Measurements from ENCODE around the gene PDE4C. TPM values are rescaled to one million over a fixed set of nuclear protein-coding genes. Genes with fewer than 3 reads are reported as not detected.

Gene PDE4C
- total and polyA plus RNA-seq, 9 of the 15 experiments (the other 6 are each of a cell fraction or from before 2014, with no cell fraction given) = 0.04 to 0.91 (median 0.20) TPM; not detected in 1

DNA sequence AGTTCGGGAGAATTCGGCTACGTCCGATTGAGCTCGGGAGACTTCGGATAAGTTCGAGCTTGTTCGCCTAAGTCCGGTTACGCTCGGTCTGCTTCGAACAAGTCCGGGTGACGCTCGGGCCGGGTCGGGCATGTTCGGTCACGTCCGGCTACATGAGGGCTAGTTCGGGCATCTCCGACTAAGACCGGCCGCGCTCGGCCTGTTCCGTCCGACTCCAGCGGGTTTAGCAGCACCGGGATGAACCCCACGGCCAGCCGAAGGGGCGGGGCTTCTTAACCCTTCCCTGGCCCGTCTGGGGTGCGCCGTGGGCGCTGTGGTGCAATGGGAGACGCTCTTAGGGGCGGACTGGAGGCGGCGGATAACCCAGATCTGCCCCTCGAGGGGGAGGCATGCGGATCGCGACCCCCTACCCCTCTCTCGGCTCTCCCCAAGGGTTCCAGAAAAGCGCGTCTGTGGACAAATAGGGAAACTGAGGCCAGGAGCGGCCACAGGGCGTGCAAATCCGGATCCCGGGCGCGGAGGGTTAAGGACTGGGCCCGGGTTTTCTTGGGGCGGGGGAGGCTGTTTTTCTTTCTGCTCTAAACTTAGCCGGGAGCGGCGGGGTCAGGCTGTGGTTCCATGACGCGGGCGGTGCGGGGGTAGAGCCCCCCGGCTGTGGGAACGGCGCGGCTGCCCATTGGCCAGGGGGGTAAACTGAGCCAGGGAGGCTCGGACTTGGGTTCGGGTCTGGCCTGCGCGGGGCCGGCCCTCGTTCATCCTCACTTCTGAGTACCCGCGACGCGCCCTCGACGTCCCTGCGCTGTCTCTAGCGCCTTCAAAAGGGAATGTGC is 1.5 kb downstream of the PDE4C start (continued):
- TF ChIP-seq ATF4 (CRISPR knock-in tag; IDR thresholded peaks at IDR 0.05) (no peak), NR1H2 (CRISPR knock-in tag; IDR thresholded peaks at IDR 0.05) (peak; percentile 79; the same call in 1 of the 2 replicates), MTA3 (IDR thresholded peaks at IDR 0.05; ENCODE audit: borderline replicate concordance) (0 out of 2 replicates have a peak, but pooled peaks have one; percentile 11), NCOA2 (IDR thresholded peaks at IDR 0.05; ENCODE audit: partially characterized antibody in 2 of 2) (no peak), RBFOX2 (IDR thresholded peaks at IDR 0.05; ENCODE audit: low read depth, low read length) (no peak; the same call in 1 of the 2 replicates), FOXP1 (CRISPR knock-in tag; IDR thresholded peaks at IDR 0.05) (no peak; the same call in 1 of the 2 replicates), IRF2 (CRISPR knock-in tag; IDR thresholded peaks at IDR 0.05) (no peak), POU5F1 (IDR thresholded peaks at IDR 0.05; ENCODE audit: borderline replicate concordance, low read depth, low read length, partially characterized antibody) (no peak), GATAD2B (IDR thresholded peaks at IDR 0.05; ENCODE audit: borderline replicate concordance) (no peak), HOXB6 (CRISPR knock-in tag; IDR thresholded peaks at IDR 0.05; ENCODE audit: borderline replicate concordance) (no peak), FOSL1 (tag; conservative IDR thresholded peaks at IDR 0.05) (no peak), ZNF561 (CRISPR knock-in tag; conservative IDR thresholded peaks at IDR 0.05) (no peak), HSF4 (CRISPR knock-in tag; IDR thresholded peaks at IDR 0.05; ENCODE audit: borderline replicate concordance) (no peak), CBFB (CRISPR knock-in tag; IDR thresholded peaks at IDR 0.05) (peak; percentile 50; the same call in 1 of the 2 replicates), HBP1 (CRISPR knock-in tag; IDR thresholded peaks at IDR 0.05) (no peak), ZBTB17 (CRISPR knock-in tag; IDR thresholded peaks at IDR 0.05) (no peak), ZNF184 (CRISPR knock-in tag; IDR thresholded peaks at IDR 0.05) (no peak), PREB (CRISPR knock-in tag; IDR thresholded peaks at IDR 0.05) (no peak), HNRNPLL (IDR thresholded peaks at IDR 0.05; ENCODE audit: low read depth, low read length, poor library complexity, severe bottlenecking) (no peak)
- TF ChIP-seq, protein P1, sequence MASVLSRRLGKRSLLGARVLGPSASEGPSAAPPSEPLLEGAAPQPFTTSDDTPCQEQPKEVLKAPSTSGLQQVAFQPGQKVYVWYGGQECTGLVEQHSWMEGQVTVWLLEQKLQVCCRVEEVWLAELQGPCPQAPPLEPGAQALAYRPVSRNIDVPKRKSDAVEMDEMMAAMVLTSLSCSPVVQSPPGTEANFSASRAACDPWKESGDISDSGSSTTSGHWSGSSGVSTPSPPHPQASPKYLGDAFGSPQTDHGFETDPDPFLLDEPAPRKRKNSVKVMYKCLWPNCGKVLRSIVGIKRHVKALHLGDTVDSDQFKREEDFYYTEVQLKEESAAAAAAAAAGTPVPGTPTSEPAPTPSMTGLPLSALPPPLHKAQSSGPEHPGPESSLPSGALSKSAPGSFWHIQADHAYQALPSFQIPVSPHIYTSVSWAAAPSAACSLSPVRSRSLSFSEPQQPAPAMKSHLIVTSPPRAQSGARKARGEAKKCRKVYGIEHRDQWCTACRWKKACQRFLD (CRISPR knock-in tag; IDR thresholded peaks at IDR 0.05) = peak; percentile 82; the same call in 1 of the 2 replicates
- TF ChIP-seq, protein P2, sequence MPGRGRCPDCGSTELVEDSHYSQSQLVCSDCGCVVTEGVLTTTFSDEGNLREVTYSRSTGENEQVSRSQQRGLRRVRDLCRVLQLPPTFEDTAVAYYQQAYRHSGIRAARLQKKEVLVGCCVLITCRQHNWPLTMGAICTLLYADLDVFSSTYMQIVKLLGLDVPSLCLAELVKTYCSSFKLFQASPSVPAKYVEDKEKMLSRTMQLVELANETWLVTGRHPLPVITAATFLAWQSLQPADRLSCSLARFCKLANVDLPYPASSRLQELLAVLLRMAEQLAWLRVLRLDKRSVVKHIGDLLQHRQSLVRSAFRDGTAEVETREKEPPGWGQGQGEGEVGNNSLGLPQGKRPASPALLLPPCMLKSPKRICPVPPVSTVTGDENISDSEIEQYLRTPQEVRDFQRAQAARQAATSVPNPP (IDR thresholded peaks at IDR 0.05; ENCODE audit: borderline replicate concordance, insufficient read depth, insufficient read length) = no peak
